ENCODE results near the gene LTBP4.

LTBP4 gene

GRCh38 chr19:40666803-40667438 lies 65.8 kb downstream of the LTBP4 start:
- H3K4me2 ChIP-seq (ENCODE audit: low read length), result no peak overlapping the region
- no peak overlapping the region for H3K4me3 ChIP-seq (ENCODE audit: low read length)
- H3K36me3 ChIP-seq (ENCODE audit: control insufficient read depth, low read length), result no peaks in the 10 kb centered on the region
- no peaks in the 10 kb centered on the region for H3K9me2 ChIP-seq (replicated peaks; ENCODE audit: control insufficient read depth, low read length)
- H3K9me3 ChIP-seq (ENCODE audit: control insufficient read depth, insufficient read depth, low read length), result peaks cover 16% of the 10 kb centered on the region; the same call in 1 of the 2 replicates
- H3K27ac ChIP-seq (ENCODE audit: low read depth, low read length), result no peak overlapping the region
- H4K20me1 ChIP-seq (ENCODE audit: control insufficient read depth, insufficient read depth, low read depth, low read length), result no peaks in the 10 kb centered on the region
- H3F3A ChIP-seq (ENCODE audit: control insufficient read depth, insufficient read depth), result no peaks in the 10 kb centered on the region
- no peaks in the 10 kb centered on the region for H3K27me3 ChIP-seq (ENCODE audit: control insufficient read depth, low read length)
- H3K79me2 ChIP-seq (ENCODE audit: control insufficient read depth, low read length), result no peaks in the 10 kb centered on the region
- H3K4me1 ChIP-seq (ENCODE audit: control insufficient read depth, low read length), result peaks cover 28% of the 10 kb centered on the region
- no peak for TF ChIP-seq CTCF (IDR thresholded peaks at IDR 0.05; ENCODE audit: low read depth, low read length, poor library complexity, severe bottlenecking)
- no peak for TF ChIP-seq EZH2phosphoT487 (IDR thresholded peaks at IDR 0.05; ENCODE audit: borderline replicate concordance, low read length)

GRCh38 chr19:40667602-40668001 lies 66.4 kb downstream of the LTBP4 start:
- Histone ChIP-seq H3K36me3 (ENCODE audit: control insufficient read depth, low read length) (no peaks in the 10 kb centered on the region), H3K4me2 (ENCODE audit: low read length) (no peak overlapping the region), H3F3A (ENCODE audit: control insufficient read depth, insufficient read depth) (no peaks in the 10 kb centered on the region), H3K9me2 (replicated peaks; ENCODE audit: control insufficient read depth, low read length) (no peaks in the 10 kb centered on the region), H4K20me1 (ENCODE audit: control insufficient read depth, insufficient read depth, low read depth, low read length) (no peaks in the 10 kb centered on the region), H3K27me3 (ENCODE audit: control insufficient read depth, low read length) (no peaks in the 10 kb centered on the region), H3K79me2 (ENCODE audit: control insufficient read depth, low read length) (no peaks in the 10 kb centered on the region), H3K4me3 (ENCODE audit: low read length) (no peak overlapping the region), H3K27ac (ENCODE audit: low read depth, low read length) (no peak overlapping the region), H3K4me1 (ENCODE audit: control insufficient read depth, low read length) (peaks cover 22% of the 10 kb centered on the region), H3K9me3 (ENCODE audit: control insufficient read depth, insufficient read depth, low read length) (peaks cover 16% of the 10 kb centered on the region; the same call in 1 of the 2 replicates)
- TF ChIP-seq EZH2phosphoT487 (IDR thresholded peaks at IDR 0.05; ENCODE audit: borderline replicate concordance, low read length) (no peak), CTCF (IDR thresholded peaks at IDR 0.05; ENCODE audit: low read depth, low read length, poor library complexity, severe bottlenecking) (no peak)

GRCh38 chr19:40668991-40669614 lies 67.9 kb downstream of the LTBP4 start:
- no peaks in the 10 kb centered on the region for H3K36me3 ChIP-seq (ENCODE audit: control insufficient read depth, low read length)

GRCh38 chr19:40671404-40671803 lies 70.2 kb downstream of the LTBP4 start:
- H3F3A ChIP-seq (ENCODE audit: control insufficient read depth, insufficient read depth), result no peaks in the 10 kb centered on the region
- H3K79me2 ChIP-seq (ENCODE audit: control insufficient read depth, low read length), result no peaks in the 10 kb centered on the region
- H3K27ac ChIP-seq (ENCODE audit: low read depth, low read length), result no peak overlapping the region
- peaks cover 13% of the 10 kb centered on the region for H3K4me1 ChIP-seq (ENCODE audit: control insufficient read depth, low read length)
- TF ChIP-seq CTCF (IDR thresholded peaks at IDR 0.05; ENCODE audit: low read depth, low read length, poor library complexity, severe bottlenecking), result no peak
- TF ChIP-seq EZH2phosphoT487 (IDR thresholded peaks at IDR 0.05; ENCODE audit: borderline replicate concordance, low read length), result no peak
- no peaks in the 10 kb centered on the region for H3K36me3 ChIP-seq (ENCODE audit: control insufficient read depth, low read length)
- H3K27me3 ChIP-seq (ENCODE audit: control insufficient read depth, low read length), result no peaks in the 10 kb centered on the region
- H3K9me3 ChIP-seq (ENCODE audit: control insufficient read depth, insufficient read depth, low read length), result peaks cover 16% of the 10 kb centered on the region; the same call in 1 of the 2 replicates
- no peak overlapping the region for H3K4me2 ChIP-seq (ENCODE audit: low read length)
- no peaks in the 10 kb centered on the region for H4K20me1 ChIP-seq (ENCODE audit: control insufficient read depth, insufficient read depth, low read depth, low read length)
- H3K4me3 ChIP-seq (ENCODE audit: low read length), result no peak overlapping the region
- no peaks in the 10 kb centered on the region for H3K9me2 ChIP-seq (replicated peaks; ENCODE audit: control insufficient read depth, low read length)

More at GRCh38 chr19:40668991-40669614, 67.9 kb downstream of the LTBP4 start:
- no peak for TF ChIP-seq EZH2phosphoT487 (IDR thresholded peaks at IDR 0.05; ENCODE audit: borderline replicate concordance, low read length)
- no peaks in the 10 kb centered on the region for H3K79me2 ChIP-seq (ENCODE audit: control insufficient read depth, low read length)
- H3K27ac ChIP-seq (ENCODE audit: low read depth, low read length), result no peak overlapping the region
- no peak overlapping the region for H3K4me2 ChIP-seq (ENCODE audit: low read length)
- no peaks in the 10 kb centered on the region for H3K27me3 ChIP-seq (ENCODE audit: control insufficient read depth, low read length)
- no peaks in the 10 kb centered on the region for H4K20me1 ChIP-seq (ENCODE audit: control insufficient read depth, insufficient read depth, low read depth, low read length)
- no peak overlapping the region for H3K4me3 ChIP-seq (ENCODE audit: low read length)
- no peaks in the 10 kb centered on the region for H3K9me2 ChIP-seq (replicated peaks; ENCODE audit: control insufficient read depth, low read length)
- H3K9me3 ChIP-seq (ENCODE audit: control insufficient read depth, insufficient read depth, low read length), result peaks cover 16% of the 10 kb centered on the region; the same call in 1 of the 2 replicates
- H3F3A ChIP-seq (ENCODE audit: control insufficient read depth, insufficient read depth), result no peaks in the 10 kb centered on the region
- H3K4me1 ChIP-seq (ENCODE audit: control insufficient read depth, low read length), result peaks cover 13% of the 10 kb centered on the region
